GM19328 (cell line): Measurements from ENCODE around the gene EPN3.

Experiments
- ATAC-seq: cut with Tn5 transposase; IDR thresholded peaks from one replicate; pipeline ENCODE4 v1.9.1; 2021; ENCODE audit warnings: mild to moderate bottlenecking, moderate library complexity; ENCODE audit not compliant: unreplicated experiment

Gene EPN3

GRCh38 chr17:50533720-50534148 is 1.2 kb downstream of the EPN3 start:
- no peak for ATAC-seq

GRCh38 chr17:50534222-50534978 is 1.9 kb downstream of the EPN3 start:
- ATAC-seq: no peak

- no peak for ATAC-seq
These were observed 2.4 kb downstream of the EPN3 start for GRCh38 chr17:50534979-50535326.

GRCh38 chr17:50535407-50535806 is 2.9 kb downstream of the EPN3 start:
- no peak for ATAC-seq

GRCh38 chr17:50536683-50537646 is 4.4 kb downstream of the EPN3 start:
- ATAC-seq: no peak

GRCh38 chr17:50537721-50538548 is 5.4 kb downstream of the EPN3 start:
- no peak for ATAC-seq

GRCh38 chr17:50538549-50539410 is 6.2 kb downstream of the EPN3 start:
- no peak for ATAC-seq

GRCh38 chr17:50539762-50540559 is 7.4 kb downstream of the EPN3 start:
- ATAC-seq: no peak

GRCh38 chr17:50540560-50541401 is 8.2 kb downstream of the EPN3 start:
- no peak for ATAC-seq

GRCh38 chr17:50541402-50541715 is 8.8 kb downstream of the EPN3 start:
- no peak for ATAC-seq

GRCh38 chr17:50541716-50542688 is 9.5 kb downstream of the EPN3 start:
- ATAC-seq: peak; percentile 70

GRCh38 chr17:50542795-50543774 is 10.6 kb downstream of the EPN3 start:
- no peak for ATAC-seq

- no peak for ATAC-seq
These were observed 12.0 kb downstream of the EPN3 start for GRCh38 chr17:50544516-50544915.

GRCh38 chr17:50545311-50545710 is 12.8 kb downstream of the EPN3 start:
- ATAC-seq: no peak

GRCh38 chr17:50546701-50547034 is 14.1 kb downstream of the EPN3 start:
- ATAC-seq: no peak

- ATAC-seq: peak; percentile 51
These were observed 14.7 kb downstream of the EPN3 start, which contains the start of gene SPATA20 for GRCh38 chr17:50547035-50547735. SPATA20 (plus strand) TSS chr17:50547174; CDS start chr17:50547209, 35 bp downstream.
